ENCODE results near the gene CIDEB.

CIDEB gene

GRCh38 chr14:24277606-24278321 is 30.0 kb downstream of the CIDEB start:
- TF ChIP-seq ZFP3 (CRISPR knock-in tag; IDR thresholded peaks at IDR 0.05) (no peak), TCF4 (CRISPR knock-in tag; IDR thresholded peaks at IDR 0.05; ENCODE audit: borderline replicate concordance) (no peak), ZC3H10 (CRISPR knock-in tag; IDR thresholded peaks at IDR 0.05) (no peak), CREB5 (CRISPR knock-in tag; IDR thresholded peaks at IDR 0.05; ENCODE audit: low read depth) (no peak), ISL1 (CRISPR knock-in tag; IDR thresholded peaks at IDR 0.05) (no peak), SNAI2 (CRISPR knock-in tag; IDR thresholded peaks at IDR 0.05) (no peak), CSDC2 (CRISPR knock-in tag; IDR thresholded peaks at IDR 0.05) (no peak)
- TF ChIP-seq, protein P1, sequence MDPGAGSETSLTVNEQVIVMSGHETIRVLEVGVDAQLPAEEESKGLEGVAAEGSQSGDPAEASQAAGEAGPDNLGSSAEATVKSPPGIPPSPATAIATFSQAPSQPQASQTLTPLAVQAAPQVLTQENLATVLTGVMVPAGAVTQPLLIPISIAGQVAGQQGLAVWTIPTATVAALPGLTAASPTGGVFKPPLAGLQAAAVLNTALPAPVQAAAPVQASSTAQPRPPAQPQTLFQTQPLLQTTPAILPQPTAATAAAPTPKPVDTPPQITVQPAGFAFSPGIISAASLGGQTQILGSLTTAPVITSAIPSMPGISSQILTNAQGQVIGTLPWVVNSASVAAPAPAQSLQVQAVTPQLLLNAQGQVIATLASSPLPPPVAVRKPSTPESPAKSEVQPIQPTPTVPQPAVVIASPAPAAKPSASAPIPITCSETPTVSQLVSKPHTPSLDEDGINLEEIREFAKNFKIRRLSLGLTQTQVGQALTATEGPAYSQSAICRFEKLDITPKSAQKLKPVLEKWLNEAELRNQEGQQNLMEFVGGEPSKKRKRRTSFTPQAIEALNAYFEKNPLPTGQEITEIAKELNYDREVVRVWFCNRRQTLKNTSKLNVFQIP (CRISPR knock-in tag; IDR thresholded peaks at IDR 0.05; ENCODE audit: borderline replicate concordance, low read depth): no peak
- no peak for ATAC-seq

DNA sequence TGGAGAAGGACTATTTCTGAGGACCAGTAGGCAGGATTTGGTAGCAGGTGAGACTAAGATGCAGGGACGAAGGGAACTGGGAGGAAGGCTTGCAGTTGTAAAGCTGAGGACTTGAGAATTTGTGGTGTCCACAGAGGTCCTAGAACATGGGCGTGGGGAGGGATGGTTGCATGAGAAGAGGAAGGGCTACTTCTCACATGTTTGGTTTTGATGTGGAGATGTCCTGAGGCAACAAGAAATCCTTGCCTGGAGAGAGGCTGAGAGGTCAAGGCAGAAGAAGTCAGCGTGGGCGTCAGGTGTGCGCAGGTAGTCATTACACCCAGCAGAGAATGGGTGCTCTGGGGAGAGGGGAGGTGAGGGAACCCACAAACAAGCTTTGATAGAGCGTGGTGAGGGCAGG is 30.7 kb downstream of the CIDEB start:
- no peak for TF ChIP-seq ZNF8 (CRISPR knock-in tag; IDR thresholded peaks at IDR 0.05)
- TF ChIP-seq TOX (CRISPR knock-in tag; IDR thresholded peaks at IDR 0.05; ENCODE audit: borderline replicate concordance): no peak
- no peak for TF ChIP-seq ESRRG (CRISPR knock-in tag; IDR thresholded peaks at IDR 0.05)
- TF ChIP-seq ZFP3 (CRISPR knock-in tag; IDR thresholded peaks at IDR 0.05): no peak
- no peak for TF ChIP-seq BACH2 (CRISPR knock-in tag; IDR thresholded peaks at IDR 0.05; ENCODE audit: borderline replicate concordance)
- TF ChIP-seq ISL1 (CRISPR knock-in tag; IDR thresholded peaks at IDR 0.05): no peak
- TF ChIP-seq ARNTL (CRISPR knock-in tag; IDR thresholded peaks at IDR 0.05; ENCODE audit: borderline replicate concordance, low read depth): no peak
- no peak for TF ChIP-seq PPARA (CRISPR knock-in tag; IDR thresholded peaks at IDR 0.05; ENCODE audit: borderline replicate concordance)
- TF ChIP-seq CREB5 (CRISPR knock-in tag; IDR thresholded peaks at IDR 0.05; ENCODE audit: low read depth): no peak
- TF ChIP-seq RARB (CRISPR knock-in tag; IDR thresholded peaks at IDR 0.05): no peak
- no peak for TF ChIP-seq ZFP30 (CRISPR knock-in tag; IDR thresholded peaks at IDR 0.05)
- no peak for TF ChIP-seq TSHZ2 (CRISPR knock-in tag; IDR thresholded peaks at IDR 0.05)
- ATAC-seq: no peak

DNA sequence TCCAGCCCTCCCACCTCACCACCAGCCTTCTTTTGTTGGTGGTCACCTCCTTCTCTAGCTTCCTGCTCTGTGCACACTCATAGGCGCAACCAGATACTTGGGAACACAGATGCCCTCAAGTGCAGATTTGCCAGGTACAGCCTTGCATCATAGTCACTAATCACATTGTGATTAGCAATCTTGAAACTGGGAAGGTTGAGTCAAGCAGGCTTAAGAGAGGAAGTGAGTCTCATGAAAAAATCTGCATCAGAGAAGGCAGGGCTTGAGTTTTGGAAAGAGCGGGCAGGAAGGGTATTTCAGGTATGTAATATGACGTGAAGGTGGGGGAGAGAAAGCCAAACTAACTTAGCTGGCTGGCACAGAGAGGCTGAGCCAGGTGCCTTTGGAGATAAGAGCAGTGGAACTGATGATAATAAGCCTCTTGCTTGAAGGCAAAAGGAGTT is 33.7 kb downstream of the CIDEB start:
- no peak for ATAC-seq
- no peak for TF ChIP-seq ZNF565 (CRISPR knock-in tag; conservative IDR thresholded peaks at IDR 0.05; ENCODE audit: low read depth)
- no peak for TF ChIP-seq BACH2 (CRISPR knock-in tag; IDR thresholded peaks at IDR 0.05; ENCODE audit: borderline replicate concordance)
- TF ChIP-seq ZFP3 (CRISPR knock-in tag; IDR thresholded peaks at IDR 0.05): no peak
- no peak for TF ChIP-seq PATZ1 (CRISPR knock-in tag; IDR thresholded peaks at IDR 0.05; ENCODE audit: borderline replicate concordance)
- no peak for TF ChIP-seq CREB5 (CRISPR knock-in tag; IDR thresholded peaks at IDR 0.05; ENCODE audit: low read depth)
- TF ChIP-seq ZNF70 (CRISPR knock-in tag; IDR thresholded peaks at IDR 0.05): no peak
- TF ChIP-seq SNAI2 (CRISPR knock-in tag; IDR thresholded peaks at IDR 0.05): no peak
- TF ChIP-seq TCF4 (CRISPR knock-in tag; IDR thresholded peaks at IDR 0.05; ENCODE audit: borderline replicate concordance): no peak
- TF ChIP-seq TOX (CRISPR knock-in tag; IDR thresholded peaks at IDR 0.05; ENCODE audit: borderline replicate concordance): no peak
